Gastroesophageal sphincter (tissue), 3 donors: ENCODE results near the gene BHMT.

Source experiments
- POLR2AphosphoS5 ChIP-seq: sonication (generic); formaldehyde crosslinking; IDR thresholded peaks from one replicate; pipeline ENCODE4 v1.6.1; 2017; ENCODE audit warnings: antibody characterized with exemption
- TF ChIP-seq, protein P1 (sequence below), 4 experiments: fragments of 200-600 bp in 2 of 4; fragments of 450-650 bp in 2 of 4; sonication (generic) in 1 of 4; IDR thresholded peaks; one replicate each; pipeline ENCODE4 v1.5.1; 2017 to 2019; ENCODE audit warnings: antibody characterized with exemption in 4 of 4, mild to moderate bottlenecking in 2 of 4, moderate library complexity in 2 of 4

DNA sequence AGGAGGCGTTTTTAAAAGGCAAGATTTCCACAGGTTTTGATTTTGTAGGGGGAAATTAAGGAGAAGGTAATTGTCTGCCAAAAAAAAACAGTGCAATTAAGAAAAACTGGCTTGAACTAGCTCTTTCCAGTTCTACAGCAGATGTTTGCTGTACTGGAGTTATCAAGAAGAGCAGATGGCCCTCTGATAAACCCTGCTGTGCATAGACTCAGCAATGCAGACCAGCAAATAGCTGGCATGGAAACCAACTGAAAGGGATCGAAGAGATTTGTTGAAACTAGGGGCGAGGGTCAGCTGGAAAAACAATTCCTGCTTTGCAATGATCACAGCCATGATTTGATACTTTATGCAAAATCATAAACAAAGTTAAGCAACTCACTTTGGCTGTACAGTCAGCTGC is 17.8 kb upstream of the BHMT start:
- TF ChIP-seq, protein P1, sequence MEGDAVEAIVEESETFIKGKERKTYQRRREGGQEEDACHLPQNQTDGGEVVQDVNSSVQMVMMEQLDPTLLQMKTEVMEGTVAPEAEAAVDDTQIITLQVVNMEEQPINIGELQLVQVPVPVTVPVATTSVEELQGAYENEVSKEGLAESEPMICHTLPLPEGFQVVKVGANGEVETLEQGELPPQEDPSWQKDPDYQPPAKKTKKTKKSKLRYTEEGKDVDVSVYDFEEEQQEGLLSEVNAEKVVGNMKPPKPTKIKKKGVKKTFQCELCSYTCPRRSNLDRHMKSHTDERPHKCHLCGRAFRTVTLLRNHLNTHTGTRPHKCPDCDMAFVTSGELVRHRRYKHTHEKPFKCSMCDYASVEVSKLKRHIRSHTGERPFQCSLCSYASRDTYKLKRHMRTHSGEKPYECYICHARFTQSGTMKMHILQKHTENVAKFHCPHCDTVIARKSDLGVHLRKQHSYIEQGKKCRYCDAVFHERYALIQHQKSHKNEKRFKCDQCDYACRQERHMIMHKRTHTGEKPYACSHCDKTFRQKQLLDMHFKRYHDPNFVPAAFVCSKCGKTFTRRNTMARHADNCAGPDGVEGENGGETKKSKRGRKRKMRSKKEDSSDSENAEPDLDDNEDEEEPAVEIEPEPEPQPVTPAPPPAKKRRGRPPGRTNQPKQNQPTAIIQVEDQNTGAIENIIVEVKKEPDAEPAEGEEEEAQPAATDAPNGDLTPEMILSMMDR (IDR thresholded peaks at IDR 0.05), result no peak
- no peak for TF ChIP-seq POLR2AphosphoS5
